HEK293 (cell line): ENCODE data around the gene C6orf89.

Experiments used
- CTCF ChIA-PET: fragments of 350-600 bp; formaldehyde crosslinking; extraction: SDS; loops from one replicate; lab custom pipeline; 2021; ENCODE audit warnings: antibody characterized with exemption; lab: Yijun Ruan, JAX
- POLR2A ChIA-PET: fragments of 300-600 bp; formaldehyde crosslinking; extraction: SDS; loops from one replicate; lab custom pipeline; 2020; ENCODE audit warnings: antibody characterized with exemption, inconsistent platforms; lab: Yijun Ruan, JAX
- H3K27ac ChIP-seq: fragments of 200-500 bp; sonication (Bioruptor generic); 2 replicates; pipeline ENCODE4 v1.5.1; 2014; ENCODE audit warnings: low read depth, low read length, control low read depth, inconsistent platforms; ENCODE audit errors: extremely low read depth
- H3K36me3 ChIP-seq, 2 experiments: fragments of 200-500 bp in 1 of 2; sonication (Bioruptor generic) in 1 of 2; 1 replicate in 1 of 2; 2 replicates in 1 of 2; pipeline ENCODE4 v1.5.1; 2014 to 2017; ENCODE audit warnings: inconsistent platforms in 2 of 2, low read length in 2 of 2; ENCODE audit not compliant: control insufficient read depth in 2 of 2, insufficient read depth in 1 of 2
- H3K4me1 ChIP-seq: fragments of 200-500 bp; sonication (Bioruptor generic); 2 replicates; pipeline ENCODE4 v1.5.1; 2014; ENCODE audit warnings: mild to moderate bottlenecking, low read length, inconsistent platforms; ENCODE audit not compliant: control insufficient read depth, insufficient read depth
- H3K4me3 ChIP-seq: 2 replicates; pipeline ENCODE4 v1.5.1; 2011; ENCODE audit warnings: low read depth, mild to moderate bottlenecking, control low read depth, low read length, moderate library complexity
- H3K9me3 ChIP-seq: fragments of 200-500 bp; sonication (Bioruptor generic); 2 replicates; pipeline ENCODE4 v1.5.1; 2014; ENCODE audit warnings: low read depth, low read length, inconsistent platforms; ENCODE audit not compliant: control insufficient read depth, insufficient read depth
- GLI2 ChIP-seq: fragments of 450-650 bp; formaldehyde crosslinking; IDR thresholded peaks from 2 replicates; pipeline ENCODE4; 2017; ENCODE audit warnings: missing biosample characterization, missing genetic modification characterization, low read depth, borderline replicate concordance
- GLIS1 ChIP-seq: fragments of 450-650 bp; formaldehyde crosslinking; IDR thresholded peaks from 2 replicates; pipeline ENCODE4 v1.5.1; 2016; ENCODE audit warnings: missing biosample characterization, missing genetic modification characterization
- IKZF3 ChIP-seq: fragments of 450-650 bp; IDR thresholded peaks from 2 replicates; pipeline ENCODE4 v1.5.0; 2018; ENCODE audit warnings: missing biosample characterization, mild to moderate bottlenecking, missing genetic modification characterization, moderate library complexity
- KLF17 ChIP-seq: fragments of 450-650 bp; formaldehyde crosslinking; IDR thresholded peaks from 2 replicates; pipeline ENCODE4 v1.5.1; 2016; ENCODE audit warnings: missing biosample characterization, missing genetic modification characterization
- ZBTB20 ChIP-seq: fragments of 450-650 bp; formaldehyde crosslinking; IDR thresholded peaks from 2 replicates; pipeline ENCODE4 v1.5.1; 2016; ENCODE audit warnings: missing biosample characterization, missing genetic modification characterization
- ZFHX2 ChIP-seq: fragments of 450-650 bp; formaldehyde crosslinking; conservative IDR thresholded peaks from 2 replicates; pipeline ENCODE4 v1.5.1; 2016; ENCODE audit warnings: missing biosample characterization, missing genetic modification characterization
- ZNF169 ChIP-seq: fragments of 450-650 bp; formaldehyde crosslinking; IDR thresholded peaks from 2 replicates; pipeline ENCODE4 v1.5.1; 2016; ENCODE audit warnings: missing biosample characterization, missing genetic modification characterization
- ZNF214 ChIP-seq: fragments of 450-650 bp; formaldehyde crosslinking; IDR thresholded peaks from 2 replicates; pipeline ENCODE4 v1.5.1; 2017; ENCODE audit warnings: missing biosample characterization, mild to moderate bottlenecking, missing genetic modification characterization, borderline replicate concordance
- ZNF26 ChIP-seq: fragments of 450-650 bp; formaldehyde crosslinking; IDR thresholded peaks from 2 replicates; pipeline ENCODE4 v1.5.1; 2016; ENCODE audit warnings: missing biosample characterization, missing genetic modification characterization
- ZNF292 ChIP-seq: fragments of 450-650 bp; formaldehyde crosslinking; IDR thresholded peaks from 2 replicates; pipeline ENCODE4 v1.5.1; 2016; ENCODE audit warnings: low read depth, missing biosample characterization, missing genetic modification characterization, borderline replicate concordance
- ZNF324 ChIP-seq: fragments of 450-650 bp; formaldehyde crosslinking; IDR thresholded peaks from 2 replicates; pipeline ENCODE4 v1.5.1; 2016; ENCODE audit warnings: missing biosample characterization, missing genetic modification characterization
- ZNF391 ChIP-seq: fragments of 450-650 bp; formaldehyde crosslinking; IDR thresholded peaks from 2 replicates; pipeline ENCODE4 v1.5.1; 2016; ENCODE audit warnings: low read depth, missing biosample characterization, missing genetic modification characterization, borderline replicate concordance
- ZNF423 ChIP-seq: fragments of 450-650 bp; formaldehyde crosslinking; IDR thresholded peaks from 2 replicates; pipeline ENCODE4 v1.5.1; 2016; ENCODE audit warnings: missing biosample characterization, missing genetic modification characterization
- ZNF426 ChIP-seq: fragments of 450-650 bp; formaldehyde crosslinking; IDR thresholded peaks from 2 replicates; pipeline ENCODE4 v1.5.1; 2017; ENCODE audit warnings: missing biosample characterization, missing genetic modification characterization, mild to moderate bottlenecking, inconsistent platforms, moderate library complexity
- ZNF548 ChIP-seq: fragments of 450-650 bp; formaldehyde crosslinking; IDR thresholded peaks from 2 replicates; pipeline ENCODE4 v1.5.1; 2016; ENCODE audit warnings: missing biosample characterization, missing genetic modification characterization
- ZNF626 ChIP-seq: fragments of 450-650 bp; sonication (Bioruptor Pico); formaldehyde crosslinking; IDR thresholded peaks from 2 replicates; pipeline ENCODE4 v1.5.1; 2018; ENCODE audit warnings: missing biosample characterization, missing genetic modification characterization, inconsistent platforms
- ZNF660 ChIP-seq: fragments of 450-650 bp; IDR thresholded peaks from 2 replicates; pipeline ENCODE4 v1.5.1; 2018; ENCODE audit warnings: missing biosample characterization, mild to moderate bottlenecking, missing genetic modification characterization
- ZNF664 ChIP-seq: fragments of 450-650 bp; formaldehyde crosslinking; IDR thresholded peaks from 2 replicates; pipeline ENCODE4 v1.5.1; 2016; ENCODE audit warnings: missing biosample characterization, missing genetic modification characterization
- ZNF670 ChIP-seq: fragments of 450-650 bp; formaldehyde crosslinking; IDR thresholded peaks from 2 replicates; pipeline ENCODE4 v1.5.1; 2016; ENCODE audit warnings: missing biosample characterization, missing genetic modification characterization, low read depth
- ZNF837 ChIP-seq: fragments of 450-650 bp; formaldehyde crosslinking; IDR thresholded peaks from 2 replicates; pipeline ENCODE4 v1.5.1; 2016; ENCODE audit warnings: missing biosample characterization, missing genetic modification characterization
- TF ChIP-seq, protein P1 (sequence below): fragments of 450-650 bp; formaldehyde crosslinking; IDR thresholded peaks from 2 replicates; pipeline ENCODE4 v1.5.1; 2016; ENCODE audit warnings: missing biosample characterization, missing genetic modification characterization
- TF ChIP-seq, protein P2 (sequence below): fragments of 450-650 bp; formaldehyde crosslinking; optimal IDR thresholded peaks from 2 replicates; pipeline ENCODE3; 2016; ENCODE audit warnings: missing biosample characterization, mild to moderate bottlenecking, missing genetic modification characterization

Gene C6orf89

GRCh38 chr6:36936824-36937223 is 51.1 kb downstream of the C6orf89 start:
- Histone ChIP-seq H3K9me3 (no peaks in the 10 kb centered on the region), H3K27ac (no peak overlapping the region), H3K36me3 (no peaks in the 10 kb centered on the region), H3K4me3 (no peak overlapping the region), H3K4me1 (no peaks in the 10 kb centered on the region)
- ChIA-PET POLR2A (no interaction called here), CTCF (interaction anchor here (1.6 to 1.8 kb wide), 2 partner anchors 20 to 177 kb away, joined by 6 to 9 read pairs; no protein-coding TSS in a partner anchor)
- TF ChIP-seq KLF17 (tag by site-specific recombination) = no peak
- no peak for TF ChIP-seq ZNF324 (tag by site-specific recombination)
- TF ChIP-seq ZBTB20 (tag by site-specific recombination) = no peak
- TF ChIP-seq, protein P1, sequence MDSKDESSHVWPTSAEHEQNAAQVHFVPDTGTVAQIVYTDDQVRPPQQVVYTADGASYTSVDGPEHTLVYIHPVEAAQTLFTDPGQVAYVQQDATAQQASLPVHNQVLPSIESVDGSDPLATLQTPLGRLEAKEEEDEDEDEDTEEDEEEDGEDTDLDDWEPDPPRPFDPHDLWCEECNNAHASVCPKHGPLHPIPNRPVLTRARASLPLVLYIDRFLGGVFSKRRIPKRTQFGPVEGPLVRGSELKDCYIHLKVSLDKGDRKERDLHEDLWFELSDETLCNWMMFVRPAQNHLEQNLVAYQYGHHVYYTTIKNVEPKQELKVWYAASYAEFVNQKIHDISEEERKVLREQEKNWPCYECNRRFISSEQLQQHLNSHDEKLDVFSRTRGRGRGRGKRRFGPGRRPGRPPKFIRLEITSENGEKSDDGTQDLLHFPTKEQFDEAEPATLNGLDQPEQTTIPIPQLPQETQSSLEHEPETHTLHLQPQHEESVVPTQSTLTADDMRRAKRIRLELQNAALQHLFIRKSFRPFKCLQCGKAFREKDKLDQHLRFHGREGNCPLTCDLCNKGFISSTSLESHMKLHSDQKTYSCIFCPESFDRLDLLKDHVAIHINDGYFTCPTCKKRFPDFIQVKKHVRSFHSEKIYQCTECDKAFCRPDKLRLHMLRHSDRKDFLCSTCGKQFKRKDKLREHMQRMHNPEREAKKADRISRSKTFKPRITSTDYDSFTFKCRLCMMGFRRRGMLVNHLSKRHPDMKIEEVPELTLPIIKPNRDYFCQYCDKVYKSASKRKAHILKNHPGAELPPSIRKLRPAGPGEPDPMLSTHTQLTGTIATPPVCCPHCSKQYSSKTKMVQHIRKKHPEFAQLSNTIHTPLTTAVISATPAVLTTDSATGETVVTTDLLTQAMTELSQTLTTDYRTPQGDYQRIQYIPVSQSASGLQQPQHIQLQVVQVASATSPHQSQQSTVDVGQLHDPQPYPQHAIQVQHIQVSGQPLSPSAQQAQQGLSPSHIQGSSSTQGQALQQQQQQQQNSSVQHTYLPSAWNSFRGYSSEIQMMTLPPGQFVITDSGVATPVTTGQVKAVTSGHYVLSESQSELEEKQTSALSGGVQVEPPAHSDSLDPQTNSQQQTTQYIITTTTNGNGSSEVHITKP (tag by site-specific recombination) = no peak
- TF ChIP-seq ZNF548 = no peak
- TF ChIP-seq ZNF391 (tag by site-specific recombination) = no peak
- no peak for TF ChIP-seq ZNF626 (tag by site-specific recombination)
- TF ChIP-seq ZNF26 = no peak
- no peak for TF ChIP-seq ZNF670 (tag by site-specific recombination)
- TF ChIP-seq ZNF837 (tag by site-specific recombination) = no peak
- TF ChIP-seq GLIS1 (tag by site-specific recombination) = no peak
- no peak for TF ChIP-seq ZNF169 (tag by site-specific recombination)

DNA sequence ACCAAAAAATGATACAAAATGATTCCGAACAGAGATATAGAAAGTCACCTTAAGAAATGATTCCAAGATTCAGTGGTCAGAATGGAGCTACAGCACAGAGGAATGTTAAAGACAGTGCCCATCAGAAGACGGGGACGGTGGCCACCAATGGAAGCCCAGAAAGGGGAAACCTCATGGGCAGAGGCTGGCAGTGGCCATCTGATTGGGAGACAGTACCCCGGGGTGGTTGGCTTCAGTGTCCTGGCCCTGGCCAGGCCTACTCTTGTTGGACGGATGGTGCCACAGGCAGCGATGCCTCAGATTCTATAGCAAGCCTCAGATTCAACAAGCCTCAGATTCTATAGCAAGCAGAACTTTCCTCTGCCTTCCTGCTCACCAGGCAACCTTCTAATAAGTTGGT is 52.1 kb downstream of the C6orf89 start:
- H3K4me1 ChIP-seq = no peaks in the 10 kb centered on the region
- no peak overlapping the region for H3K4me3 ChIP-seq
- POLR2A ChIA-PET = no interaction called here
- H3K9me3 ChIP-seq = no peaks in the 10 kb centered on the region
- no peaks in the 10 kb centered on the region for H3K36me3 ChIP-seq
- H3K27ac ChIP-seq = no peak overlapping the region
- CTCF ChIA-PET = interaction anchor here (1.8 kb wide), 1 partner anchor 19 kb away, joined by 6 read pairs; no protein-coding TSS in a partner anchor
- TF ChIP-seq ZFHX2 (tag by site-specific recombination) (no peak), ZNF426 (tag by site-specific recombination) (no peak), ZNF664 (tag by site-specific recombination) (no peak), IKZF3 (tag by site-specific recombination) (no peak), ZNF214 (tag by site-specific recombination) (no peak), ZNF423 (tag by site-specific recombination) (no peak), ZNF292 (no peak), ZNF169 (tag by site-specific recombination) (no peak), ZNF660 (tag by site-specific recombination) (no peak), GLI2 (no peak)
- TF ChIP-seq, protein P1 (tag by site-specific recombination) = no peak
- TF ChIP-seq, protein P2, sequence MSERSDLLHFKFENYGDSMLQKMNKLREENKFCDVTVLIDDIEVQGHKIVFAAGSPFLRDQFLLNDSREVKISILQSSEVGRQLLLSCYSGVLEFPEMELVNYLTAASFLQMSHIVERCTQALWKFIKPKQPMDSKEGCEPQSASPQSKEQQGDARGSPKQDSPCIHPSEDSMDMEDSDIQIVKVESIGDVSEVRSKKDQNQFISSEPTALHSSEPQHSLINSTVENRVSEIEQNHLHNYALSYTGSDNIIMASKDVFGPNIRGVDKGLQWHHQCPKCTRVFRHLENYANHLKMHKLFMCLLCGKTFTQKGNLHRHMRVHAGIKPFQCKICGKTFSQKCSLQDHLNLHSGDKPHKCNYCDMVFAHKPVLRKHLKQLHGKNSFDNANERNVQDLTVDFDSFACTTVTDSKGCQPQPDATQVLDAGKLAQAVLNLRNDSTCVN (tag by site-specific recombination) = no peak
